HS-5 (cell line): ENCODE results near the gene CD40.
"Not testable (repeated sequence)": the region's sequence is repeated elsewhere in the genome, so short reads cannot be mapped to it uniquely, and the experiment has no call there.

ENCODE experiments used
- DNase-seq: peaks from one replicate; pipeline ENCODE4 v3.0.0-alpha.2; 2012; ENCODE audit warnings: low read depth

The CD40 gene

GRCh38 chr20:46093531-46093930 lies 24.6 kb upstream of the CD40 start:
- no peak for DNase-seq

- DNase-seq, result no peak
Measured at GRCh38 chr20:46099491-46100287, 18.4 kb upstream of the CD40 start.

GRCh38 chr20:46100444-46100843 lies 17.7 kb upstream of the CD40 start:
- not testable (repeated sequence) for DNase-seq

- no peak for DNase-seq
Measured at GRCh38 chr20:46100988-46101387, 17.1 kb upstream of the CD40 start.

GRCh38 chr20:46101957-46102356 lies 16.2 kb upstream of the CD40 start:
- DNase-seq, result no peak

GRCh38 chr20:46102940-46103339 lies 15.2 kb upstream of the CD40 start:
- DNase-seq, result no peak

- no peak for DNase-seq
Measured at GRCh38 chr20:46104262-46104661, 13.9 kb upstream of the CD40 start.

GRCh38 chr20:46107061-46107460 lies 11.1 kb upstream of the CD40 start:
- no peak for DNase-seq

- no peak for DNase-seq
Measured at GRCh38 chr20:46108435-46108841, 9.7 kb upstream of the CD40 start.

- no peak for DNase-seq
Measured at GRCh38 chr20:46108976-46109375, 9.1 kb upstream of the CD40 start.

- DNase-seq, result no peak
Measured at GRCh38 chr20:46111028-46111835, 6.9 kb upstream of the CD40 start.

- DNase-seq, result no peak
Measured at GRCh38 chr20:46111836-46112212, 6.3 kb upstream of the CD40 start.

- no peak for DNase-seq
Measured at GRCh38 chr20:46112430-46113112, 5.5 kb upstream of the CD40 start.

GRCh38 chr20:46113113-46113470 lies 5.0 kb upstream of the CD40 start:
- DNase-seq, result no peak

GRCh38 chr20:46114449-46114848 lies 3.7 kb upstream of the CD40 start:
- no peak for DNase-seq

- no peak for DNase-seq
Measured at GRCh38 chr20:46118481-46119020, 437 bp downstream of the CD40 start.

GRCh38 chr20:46119028-46119546 lies 973 bp downstream of the CD40 start:
- no peak for DNase-seq

- no peak for DNase-seq
Measured at GRCh38 chr20:46119547-46119946, 1.4 kb downstream of the CD40 start.

GRCh38 chr20:46120136-46120535 lies 2.0 kb downstream of the CD40 start:
- no peak for DNase-seq

GRCh38 chr20:46121184-46121930 lies 3.2 kb downstream of the CD40 start:
- DNase-seq, result no peak

GRCh38 chr20:46122071-46122470 lies 4.0 kb downstream of the CD40 start:
- no peak for DNase-seq
